Duodenal mucosa (tissue), 2 donors: Measurements from ENCODE around the gene SUFU.
"Not testable (repeated sequence)": the region's sequence is repeated elsewhere in the genome, so short reads cannot be mapped to it uniquely, and the experiment has no call there.

ENCODE experiments used
- H3K27ac ChIP-seq: one replicate; pipeline ENCODE4 v1.7.0; 2013; ENCODE audit warnings: low read depth, low read length
- H3K27me3 ChIP-seq, 2 donors: one replicate each; pipeline ENCODE4 v1.7.0; 2013; ENCODE audit warnings: low read length in 2 of 2, control low read depth in 1 of 2; ENCODE audit not compliant: insufficient read depth in 2 of 2, control insufficient read depth in 1 of 2
- H3K36me3 ChIP-seq, 2 donors: one replicate each; pipeline ENCODE4 v1.7.0; 2013; ENCODE audit warnings: low read length in 2 of 2, control low read depth in 1 of 2; ENCODE audit not compliant: insufficient read depth in 2 of 2, control insufficient read depth in 1 of 2
- H3K4me1 ChIP-seq, 2 donors: one replicate each; pipeline ENCODE4 v1.7.0; 2013; ENCODE audit warnings: low read length in 2 of 2, control low read depth in 1 of 2; ENCODE audit not compliant: insufficient read depth in 2 of 2, control insufficient read depth in 1 of 2
- H3K4me3 ChIP-seq, 2 donors: one replicate each; pipeline ENCODE4 v1.7.0; 2013; ENCODE audit warnings: low read length in 2 of 2, low read depth in 1 of 2
- H3K9ac ChIP-seq, 2 donors: one replicate each; pipeline ENCODE4 v1.7.0; 2013; ENCODE audit warnings: low read length in 2 of 2, low read depth in 1 of 2
- H3K9me3 ChIP-seq, 2 donors: one replicate each; pipeline ENCODE4 v1.7.0; 2013; ENCODE audit warnings: low read length in 2 of 2, control low read depth in 1 of 2; ENCODE audit not compliant: control insufficient read depth in 1 of 2

SUFU gene

DNA sequence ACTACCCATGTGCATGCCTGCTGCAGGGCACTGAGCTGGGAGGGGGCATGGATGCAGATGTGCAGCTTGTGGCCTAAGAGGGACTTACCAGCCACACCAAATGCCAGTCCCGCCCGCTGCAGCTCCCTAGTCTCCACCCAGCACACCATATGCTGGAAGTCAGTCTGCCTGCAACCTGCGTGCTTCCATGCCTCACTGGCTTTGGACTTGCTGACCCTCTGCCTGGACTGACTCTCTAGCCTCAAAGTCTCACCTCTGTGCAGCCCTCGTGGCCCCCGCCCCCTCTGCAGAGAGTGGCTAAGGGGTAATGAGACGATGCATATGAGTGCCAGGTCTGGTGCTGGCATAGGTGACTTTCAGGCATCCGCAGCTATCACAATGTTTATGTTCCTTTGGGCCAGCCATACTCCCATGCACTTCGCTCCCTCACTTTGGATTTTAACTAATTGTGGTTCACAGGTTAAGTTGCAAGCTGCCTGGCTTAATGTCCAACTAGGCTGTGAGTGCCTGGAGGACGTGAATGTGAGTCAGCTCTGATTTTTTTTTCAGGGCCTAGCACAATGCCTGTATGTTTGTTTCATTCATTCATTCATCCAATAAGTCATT lies 162.2 kb downstream of the SUFU start:
- H3K9me3 ChIP-seq, result no peaks in the 10 kb centered on the region
- H3K27me3 ChIP-seq, result no peaks in the 10 kb centered on the region
- no peak overlapping the region for H3K27ac ChIP-seq
- H3K4me1 ChIP-seq, result peaks cover 24 to 29% of the 10 kb centered on the region in 2 donors
- H3K4me3 ChIP-seq, result peak overlapping the region in 1 of 2 donors; percentile 48
- H3K36me3 ChIP-seq, result no peaks in the 10 kb centered on the region
- no peak overlapping the region for H3K9ac ChIP-seq

DNA sequence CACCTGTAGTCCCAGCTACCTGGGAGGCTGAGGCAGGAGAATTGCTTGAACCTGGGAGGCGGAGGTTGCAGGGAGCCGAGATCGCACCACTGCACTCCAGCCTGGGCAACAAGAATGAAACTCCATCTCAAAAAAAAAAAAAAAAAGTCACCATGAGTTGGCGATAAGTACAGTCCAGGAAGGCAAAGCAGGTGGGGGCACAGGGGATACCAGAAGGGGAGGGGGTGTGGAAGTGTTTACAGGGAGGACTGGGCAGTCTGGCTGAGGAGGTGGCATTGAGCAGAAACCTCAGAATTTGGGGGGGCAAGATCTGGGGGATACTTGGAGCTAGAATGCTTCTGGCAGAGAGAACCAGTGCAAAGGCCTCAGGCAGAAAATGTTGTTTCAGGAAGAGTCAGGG lies 163.6 kb downstream of the SUFU start:
- not testable (repeated sequence) for H3K4me3 ChIP-seq, H3K27me3 ChIP-seq, H3K36me3 ChIP-seq, H3K9ac ChIP-seq, H3K9me3 ChIP-seq, H3K27ac ChIP-seq
- H3K4me1 ChIP-seq, result peaks cover 16 to 21% of the 10 kb centered on the region in 2 donors

DNA sequence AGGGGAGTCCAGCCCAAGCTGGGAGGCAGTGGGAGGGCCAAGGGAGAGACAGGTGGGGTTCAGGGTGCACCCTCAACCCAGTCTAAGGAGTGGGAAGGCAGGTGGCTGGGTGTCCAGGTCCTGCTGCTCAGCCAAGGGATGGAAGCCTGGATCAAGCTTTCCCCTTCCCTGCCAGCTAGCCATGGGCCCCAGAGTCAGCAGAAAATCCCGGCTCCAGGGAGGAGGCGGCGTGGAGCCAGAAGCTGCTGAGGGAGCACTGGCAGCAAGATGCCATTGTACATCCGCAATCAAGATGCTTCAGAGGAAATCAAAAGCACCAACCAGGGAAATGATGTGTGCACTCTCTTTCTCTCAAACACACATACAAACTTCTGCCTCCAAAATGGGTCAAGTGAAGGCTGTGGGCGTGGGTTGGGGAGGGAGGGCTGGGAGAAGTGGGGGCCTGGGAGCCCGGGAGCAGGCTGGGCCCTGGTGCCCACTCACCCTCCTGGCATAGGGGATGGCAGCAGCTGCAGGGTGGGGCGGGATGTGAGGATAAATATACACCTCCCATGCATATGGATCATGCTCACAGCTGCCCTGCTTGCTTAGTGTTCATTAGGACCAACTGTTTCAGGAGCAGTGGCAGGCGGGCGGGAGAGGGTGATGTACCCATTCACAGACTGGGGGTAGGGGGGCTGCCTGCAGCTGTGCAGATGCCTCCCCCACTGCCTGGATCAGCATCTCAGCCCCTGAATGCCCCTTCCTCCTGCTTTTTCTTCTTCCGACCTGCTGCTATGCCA lies 164.7 kb downstream of the SUFU start:
- H3K9me3 ChIP-seq, result no peaks in the 10 kb centered on the region
- no peak overlapping the region for H3K9ac ChIP-seq
- no peak overlapping the region for H3K27ac ChIP-seq
- no peaks in the 10 kb centered on the region for H3K36me3 ChIP-seq
- H3K27me3 ChIP-seq, result no peaks in the 10 kb centered on the region
- H3K4me1 ChIP-seq, result peaks cover 18 to 21% of the 10 kb centered on the region in 2 donors
- H3K4me3 ChIP-seq, result no peak overlapping the region

DNA sequence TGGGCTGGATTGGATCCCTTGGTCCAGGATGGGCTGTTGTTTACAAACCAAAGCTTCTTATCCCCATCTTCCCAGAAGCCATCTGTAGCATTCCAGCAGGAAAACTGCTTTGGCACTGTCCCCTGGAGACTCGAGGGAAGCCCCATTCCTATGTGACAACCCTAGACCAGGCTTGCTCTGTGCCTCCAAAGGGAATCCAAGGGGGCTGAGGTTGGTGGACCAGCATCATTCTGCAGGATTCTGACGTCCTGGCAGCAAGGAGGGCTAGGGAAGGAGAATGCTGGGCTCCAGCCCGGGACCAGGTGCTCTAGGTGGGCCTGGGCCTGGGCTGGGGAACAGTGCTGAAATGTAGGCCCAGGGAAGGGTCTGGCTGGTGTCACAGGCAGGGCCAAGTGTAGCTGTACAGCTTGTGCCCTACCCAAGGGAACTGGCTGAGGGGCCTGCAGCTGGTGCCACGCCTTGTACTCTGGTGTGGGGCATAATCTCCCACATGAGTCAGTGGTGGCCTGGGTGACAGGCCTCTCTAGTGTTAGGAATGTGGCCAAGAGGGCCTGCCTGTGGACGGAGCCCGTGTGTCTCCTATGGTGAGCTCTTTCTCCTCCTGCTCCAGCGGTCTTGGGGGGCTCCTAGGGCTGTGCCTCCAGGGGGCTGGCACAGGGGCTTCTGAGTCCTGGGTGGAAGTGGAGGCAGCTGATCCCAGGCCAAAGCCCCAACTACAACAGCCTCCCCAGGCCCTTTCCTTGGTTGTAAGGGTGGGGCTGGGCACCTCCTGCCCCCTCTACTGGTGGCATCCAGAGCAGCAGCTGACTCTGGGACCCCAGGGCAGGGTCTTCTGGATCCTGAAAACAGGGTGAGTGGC lies 165.7 kb downstream of the SUFU start:
- no peaks in the 10 kb centered on the region for H3K27me3 ChIP-seq
- peak overlapping the region; percentile 32 for H3K27ac ChIP-seq
- no peaks in the 10 kb centered on the region for H3K9me3 ChIP-seq
- H3K4me1 ChIP-seq, result peaks cover 28% of the 10 kb centered on the region in 2 donors
- peak overlapping the region in 1 of 2 donors; percentile 29 for H3K9ac ChIP-seq
- no peaks in the 10 kb centered on the region for H3K36me3 ChIP-seq
- H3K4me3 ChIP-seq, result peak overlapping the region in 1 of 2 donors; percentile 1

DNA sequence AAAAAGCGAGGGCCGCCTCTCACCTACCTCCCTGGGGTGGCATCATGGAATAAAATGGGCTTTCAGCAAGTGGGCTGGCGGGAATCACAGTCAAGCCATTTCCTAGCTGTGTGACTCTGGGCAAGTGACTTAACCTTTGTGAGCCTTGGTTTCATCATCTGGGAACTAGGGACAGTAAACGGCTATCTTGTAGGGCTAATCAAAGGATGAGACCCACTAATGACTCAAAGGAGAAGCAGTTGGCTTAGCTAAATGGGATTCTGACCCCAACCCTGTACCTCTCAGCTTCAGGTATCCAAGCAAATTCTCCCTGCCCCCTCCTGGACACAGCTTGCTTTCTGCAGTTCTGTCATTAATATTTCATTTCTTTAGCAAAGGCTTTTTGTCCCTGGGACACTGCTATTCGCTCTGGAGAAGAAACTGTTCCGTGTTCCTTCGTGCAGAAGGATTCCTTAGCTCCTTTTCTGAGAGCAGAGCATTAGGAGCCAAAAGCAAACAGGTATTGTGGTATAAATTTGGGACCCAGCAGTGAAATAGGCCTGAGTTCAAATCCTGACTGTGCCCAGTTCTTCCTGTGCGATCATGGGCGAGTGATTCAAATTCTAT lies 166.4 kb downstream of the SUFU start:
- Histone ChIP-seq H3K36me3 (no peaks in the 10 kb centered on the region), H3K4me1 (peaks cover 32 to 35% of the 10 kb centered on the region in 2 donors), H3K9me3 (no peaks in the 10 kb centered on the region), H3K9ac (no peak overlapping the region), H3K27me3 (no peaks in the 10 kb centered on the region), H3K4me3 (no peak overlapping the region), H3K27ac (peak overlapping the region; percentile 32)

DNA sequence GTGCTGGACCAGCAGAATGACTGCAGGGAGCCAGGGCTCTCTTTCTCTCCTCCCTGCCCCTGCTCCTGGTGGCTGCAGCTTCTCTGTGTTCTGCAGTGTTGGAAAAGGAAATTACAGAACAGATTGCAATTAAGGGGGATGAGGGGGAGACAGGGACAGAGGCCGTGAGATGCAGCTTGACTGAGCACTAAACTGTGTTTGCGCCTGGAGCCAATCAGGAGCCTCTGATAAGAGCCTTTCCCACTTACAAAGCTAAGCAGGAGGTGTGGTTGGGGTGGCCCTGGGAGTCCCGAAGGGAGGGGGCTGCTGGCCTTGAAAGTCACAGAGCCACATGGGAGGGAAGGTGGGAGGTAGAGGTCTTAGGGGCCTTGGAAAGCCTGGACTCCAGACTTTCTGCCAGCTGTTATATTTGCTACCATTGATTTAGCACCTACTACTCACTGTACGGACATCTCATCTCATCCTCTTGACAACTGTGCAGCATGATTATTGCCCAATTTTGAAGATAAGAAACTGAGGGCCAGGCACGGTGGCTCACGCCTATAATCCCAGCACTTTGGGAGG lies 167.2 kb downstream of the SUFU start:
- no peaks in the 10 kb centered on the region for H3K27me3 ChIP-seq
- H3K4me1 ChIP-seq, result peaks cover 35 to 38% of the 10 kb centered on the region in 2 donors
- H3K9ac ChIP-seq, result no peak overlapping the region
- no peak overlapping the region for H3K4me3 ChIP-seq
- H3K9me3 ChIP-seq, result no peaks in the 10 kb centered on the region
- H3K36me3 ChIP-seq, result no peaks in the 10 kb centered on the region
- H3K27ac ChIP-seq, result no peak overlapping the region

DNA sequence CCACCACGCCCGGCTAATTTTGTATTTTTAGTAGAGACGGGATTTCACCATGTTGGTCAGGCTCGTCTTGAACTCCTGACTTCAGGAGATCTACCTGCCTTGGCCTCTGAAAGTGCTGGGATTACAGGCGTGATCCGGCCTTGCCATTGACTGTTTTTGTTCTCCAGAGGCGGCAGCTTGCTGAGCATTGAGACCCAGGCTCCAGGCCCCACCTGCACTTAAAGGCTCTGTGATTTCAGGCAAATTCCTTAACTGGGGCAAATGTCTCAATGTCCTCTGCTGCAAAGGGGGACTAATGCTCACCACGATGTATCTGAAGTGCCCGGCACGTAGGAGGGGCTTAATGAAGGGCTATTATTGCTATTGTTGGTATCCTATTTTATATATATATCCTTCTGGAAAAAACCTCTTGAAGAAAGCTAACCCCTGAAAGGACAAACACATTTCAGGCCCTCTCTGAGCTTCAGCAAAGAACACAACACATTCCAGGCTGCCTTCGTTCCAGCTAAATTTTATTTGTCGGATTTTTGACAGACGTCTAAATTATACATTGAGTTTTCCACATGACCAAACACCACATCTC lies 169.6 kb downstream of the SUFU start:
- no peak overlapping the region for H3K4me3 ChIP-seq
- no peaks in the 10 kb centered on the region for H3K36me3 ChIP-seq
- H3K27me3 ChIP-seq, result no peaks in the 10 kb centered on the region
- H3K9ac ChIP-seq, result no peak overlapping the region
- peak overlapping the region; percentile 16 for H3K27ac ChIP-seq
- peaks cover 38 to 45% of the 10 kb centered on the region in 2 donors for H3K4me1 ChIP-seq
- no peaks in the 10 kb centered on the region for H3K9me3 ChIP-seq

DNA sequence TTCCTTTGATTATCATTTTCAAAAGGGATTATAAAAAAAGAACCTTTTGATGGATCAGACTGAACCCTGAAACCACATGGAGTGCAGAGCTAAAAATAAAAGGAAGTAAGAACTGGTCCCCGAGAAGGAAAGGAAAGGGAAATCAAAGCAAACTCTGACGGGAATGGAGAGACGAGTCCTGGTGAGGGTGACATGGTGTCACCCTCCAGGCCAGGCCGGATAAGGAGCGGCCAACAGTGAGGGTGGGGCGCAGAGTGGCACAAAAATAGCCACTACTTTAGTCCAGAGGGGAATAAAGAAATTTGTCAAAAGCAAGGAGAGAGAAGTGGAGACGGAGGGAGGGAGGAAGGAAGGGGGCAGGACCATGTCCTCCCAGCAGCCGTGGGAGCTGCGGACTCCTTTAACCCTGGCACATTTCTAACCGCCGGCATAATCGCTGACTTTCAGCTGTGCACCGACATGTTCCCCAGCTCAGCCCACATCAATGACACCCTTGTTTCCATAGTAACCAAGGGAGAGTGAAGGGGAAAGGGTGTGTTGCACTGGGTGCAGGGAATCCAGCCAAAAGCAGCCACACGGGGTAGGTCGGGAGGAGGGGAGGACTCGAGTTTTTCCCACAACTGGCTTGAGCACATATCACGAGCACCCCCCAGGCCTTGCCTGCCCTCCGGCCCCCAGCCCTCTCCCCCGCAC lies 170.2 kb downstream of the SUFU start:
- Histone ChIP-seq H3K27ac (peak overlapping the region; percentile 16), H3K9me3 (no peaks in the 10 kb centered on the region), H3K27me3 (no peaks in the 10 kb centered on the region), H3K36me3 (no peaks in the 10 kb centered on the region), H3K4me3 (peak overlapping the region; percentile 33 to 38), H3K9ac (peak overlapping the region in 1 of 2 donors; percentile 47), H3K4me1 (peaks cover 42 to 50% of the 10 kb centered on the region in 2 donors)

DNA sequence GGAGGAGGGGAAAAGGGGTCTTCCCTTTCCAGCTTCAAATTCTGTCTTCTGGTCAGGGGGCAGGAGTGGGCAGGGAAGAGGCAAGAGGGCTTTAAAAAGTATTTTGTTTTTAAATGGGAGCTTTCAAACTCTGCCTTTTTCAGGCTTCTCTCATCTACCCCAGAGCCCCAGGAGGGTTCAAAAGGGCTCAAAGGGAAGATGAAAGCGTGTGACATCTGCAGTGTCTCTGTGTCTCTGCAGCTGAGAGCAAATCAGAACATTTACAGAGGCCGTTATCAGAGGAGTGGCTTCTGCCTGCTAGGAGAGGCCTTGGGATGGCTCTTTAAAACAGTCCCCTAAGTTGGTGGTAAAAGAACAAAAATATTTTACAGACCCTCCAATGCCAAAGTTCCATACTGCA lies 170.8 kb downstream of the SUFU start:
- no peak overlapping the region for H3K9ac ChIP-seq
- peak overlapping the region in 1 of 2 donors; percentile 38 for H3K4me3 ChIP-seq
- H3K36me3 ChIP-seq, result no peaks in the 10 kb centered on the region
- H3K27me3 ChIP-seq, result no peaks in the 10 kb centered on the region
- peaks cover 39 to 47% of the 10 kb centered on the region in 2 donors for H3K4me1 ChIP-seq
- H3K9me3 ChIP-seq, result no peaks in the 10 kb centered on the region
- peak overlapping the region; percentile 13 for H3K27ac ChIP-seq
